Transverse colon (tissue), 3 donors: ENCODE data around the gene NDEL1.

Experiments used
- POLR2A ChIP-seq: fragments of 450-650 bp; IDR thresholded peaks from one replicate; pipeline ENCODE4 v1.6.1; 2016; ENCODE audit warnings: antibody characterized with exemption, mild to moderate bottlenecking, moderate library complexity
- TF ChIP-seq, protein P1 (sequence below), 5 experiments: fragments of 200-600 bp in 3 of 5; fragments of 450-650 bp in 2 of 5; sonication (generic) in 3 of 5; IDR thresholded peaks; 1 replicate in 2 of 5; 2 replicates in 3 of 5; pipeline ENCODE4 v1.5.1; 2016 to 2017; ENCODE audit warnings: antibody characterized with exemption in 5 of 5, inconsistent platforms in 3 of 5, mild to moderate bottlenecking in 2 of 5, moderate library complexity in 1 of 5

DNA sequence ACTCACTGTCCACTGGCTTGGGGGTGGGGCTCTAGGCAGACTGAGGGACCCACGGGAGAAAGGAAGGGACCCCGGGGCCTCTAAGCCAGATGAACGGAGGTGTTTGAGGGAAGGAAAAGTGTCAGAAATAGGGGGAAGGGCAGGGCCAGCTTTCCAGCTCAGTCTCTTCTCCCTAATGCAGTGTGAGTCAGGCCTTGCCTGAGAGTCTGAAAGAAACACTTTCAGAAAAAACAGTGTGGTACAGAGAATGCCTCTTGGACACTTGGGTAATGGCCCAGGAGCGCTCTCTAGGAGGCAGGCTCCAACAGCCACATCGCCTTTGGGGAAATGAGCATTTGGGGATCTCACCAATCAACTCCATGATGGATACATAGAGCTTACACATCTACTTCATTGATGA is 46.9 kb downstream of the NDEL1 start:
- TF ChIP-seq, protein P1, sequence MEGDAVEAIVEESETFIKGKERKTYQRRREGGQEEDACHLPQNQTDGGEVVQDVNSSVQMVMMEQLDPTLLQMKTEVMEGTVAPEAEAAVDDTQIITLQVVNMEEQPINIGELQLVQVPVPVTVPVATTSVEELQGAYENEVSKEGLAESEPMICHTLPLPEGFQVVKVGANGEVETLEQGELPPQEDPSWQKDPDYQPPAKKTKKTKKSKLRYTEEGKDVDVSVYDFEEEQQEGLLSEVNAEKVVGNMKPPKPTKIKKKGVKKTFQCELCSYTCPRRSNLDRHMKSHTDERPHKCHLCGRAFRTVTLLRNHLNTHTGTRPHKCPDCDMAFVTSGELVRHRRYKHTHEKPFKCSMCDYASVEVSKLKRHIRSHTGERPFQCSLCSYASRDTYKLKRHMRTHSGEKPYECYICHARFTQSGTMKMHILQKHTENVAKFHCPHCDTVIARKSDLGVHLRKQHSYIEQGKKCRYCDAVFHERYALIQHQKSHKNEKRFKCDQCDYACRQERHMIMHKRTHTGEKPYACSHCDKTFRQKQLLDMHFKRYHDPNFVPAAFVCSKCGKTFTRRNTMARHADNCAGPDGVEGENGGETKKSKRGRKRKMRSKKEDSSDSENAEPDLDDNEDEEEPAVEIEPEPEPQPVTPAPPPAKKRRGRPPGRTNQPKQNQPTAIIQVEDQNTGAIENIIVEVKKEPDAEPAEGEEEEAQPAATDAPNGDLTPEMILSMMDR (IDR thresholded peaks at IDR 0.05): no peak
- no peak for TF ChIP-seq POLR2A
